ENCODE measurements around the gene ADGRD1. TPM values are rescaled to one million over a fixed set of nuclear protein-coding genes. Genes with fewer than 3 reads are reported as not detected.

Gene ADGRD1
- polyA plus RNA-seq, 1 of the 3 experiments (the other 2 are of a cell fraction) = not detected

GRCh38 chr12:130960058-130960457 is 6.4 kb downstream of the ADGRD1 start:
- Histone ChIP-seq H3K9ac (no peak overlapping the region), H3K4me2 (no peak overlapping the region), H3K27me3 (ENCODE audit: insufficient read depth) (no peaks in the 10 kb centered on the region), H3K4me1 (ENCODE audit: control insufficient read depth in 1 of 2, insufficient read depth in 2 of 2, low read depth in 1 of 2, low read length in 1 of 2) (peaks cover 0 to 14% of the 10 kb centered on the region in 2 experiments; a peak in 2 of 4 replicates), H3K9me2 (no peaks in the 10 kb centered on the region), H4K20me1 (ENCODE audit: insufficient read depth) (no peaks in the 10 kb centered on the region), H3K4me3 (ENCODE audit: low read depth in 2 of 2, low read length in 1 of 2) (no peak overlapping the region), H3K27ac (ENCODE audit: low read depth in 2 of 2, low read length in 1 of 2) (no peak overlapping the region), H3K9me3 (no peaks in the 10 kb centered on the region), H2AFZ (ENCODE audit: low read depth) (no peak overlapping the region), H3K79me2 (ENCODE audit: insufficient read depth) (no peaks in the 10 kb centered on the region), H3K36me3 (replicated peaks in 1 of 2; ENCODE audit: control insufficient read depth in 1 of 2, insufficient read depth in 2 of 2, low read length in 1 of 2) (no peaks in the 10 kb centered on the region), H3F3A (replicated peaks; ENCODE audit: insufficient read depth) (no peaks in the 10 kb centered on the region)
- ChIA-PET POLR2A (no interaction called here), CTCF (no interaction called here)
- TF ChIP-seq PBX3 (IDR thresholded peaks at IDR 0.05) (no peak), FOSL2 (IDR thresholded peaks at IDR 0.05; ENCODE audit: borderline replicate concordance, low read depth) (no peak), GABPA (IDR thresholded peaks at IDR 0.05; ENCODE audit: low read depth) (no peak), EP300 (IDR thresholded peaks at IDR 0.05; ENCODE audit: borderline replicate concordance in 1 of 2, low read depth in 1 of 2, low read length in 1 of 2) (no peak), FOXM1 (IDR thresholded peaks at IDR 0.05; ENCODE audit: low read depth) (no peak), TAF1 (IDR thresholded peaks at IDR 0.05; ENCODE audit: borderline replicate concordance, low read depth, low read length) (no peak), NRF1 (IDR thresholded peaks at IDR 0.05; ENCODE audit: low read depth, low read length) (no peak), USF2 (IDR thresholded peaks at IDR 0.05; ENCODE audit: borderline replicate concordance, low read depth, low read length) (no peak), MAX (IDR thresholded peaks at IDR 0.05; ENCODE audit: low read depth) (no peak), TEAD4 (IDR thresholded peaks at IDR 0.05; ENCODE audit: borderline replicate concordance, insufficient read depth) (no peak), RXRA (IDR thresholded peaks at IDR 0.05; ENCODE audit: borderline replicate concordance, low read depth) (no peak)
- no peak for DNase-seq
- WGBS (ENCODE audit: low lambda C conversion rate) = 73% methylated on average over 3 of the region's 3 CpGs

- Histone ChIP-seq H2AFZ (ENCODE audit: low read depth) (no peak overlapping the region), H3K9ac (no peak overlapping the region), H3K27ac (ENCODE audit: low read depth in 2 of 2, low read length in 1 of 2) (no peak overlapping the region), H3K9me2 (no peaks in the 10 kb centered on the region), H3K4me1 (ENCODE audit: control insufficient read depth in 1 of 2, insufficient read depth in 2 of 2, low read depth in 1 of 2, low read length in 1 of 2) (peaks cover 0 to 11% of the 10 kb centered on the region in 2 experiments; a peak in 2 of 4 replicates), H3K9me3 (no peaks in the 10 kb centered on the region), H3K79me2 (ENCODE audit: insufficient read depth) (no peaks in the 10 kb centered on the region), H3K27me3 (ENCODE audit: insufficient read depth) (no peaks in the 10 kb centered on the region), H3K4me2 (no peak overlapping the region), H4K20me1 (ENCODE audit: insufficient read depth) (no peaks in the 10 kb centered on the region), H3K36me3 (replicated peaks in 1 of 2; ENCODE audit: control insufficient read depth in 1 of 2, insufficient read depth in 2 of 2, low read length in 1 of 2) (no peaks in the 10 kb centered on the region), H3F3A (replicated peaks; ENCODE audit: insufficient read depth) (no peaks in the 10 kb centered on the region), H3K4me3 (ENCODE audit: low read depth in 2 of 2, low read length in 1 of 2) (no peak overlapping the region)
- ChIA-PET POLR2A (no interaction called here), CTCF (interaction anchor here (0.6 to 2.0 kb wide), 5 partner anchors 12 to 172 kb away, joined by 3 to 5 read pairs (median 3); no protein-coding TSS in a partner anchor)
- DNase-seq = no peak
- TF ChIP-seq TAF1 (IDR thresholded peaks at IDR 0.05; ENCODE audit: borderline replicate concordance, low read depth, low read length) (no peak), FOXM1 (IDR thresholded peaks at IDR 0.05; ENCODE audit: low read depth) (no peak), PBX3 (IDR thresholded peaks at IDR 0.05) (no peak), USF1 (IDR thresholded peaks at IDR 0.05; ENCODE audit: borderline replicate concordance, low read depth) (no peak), RCOR1 (IDR thresholded peaks at IDR 0.05; ENCODE audit: low read length) (no peak), CTCF (IDR thresholded peaks at IDR 0.05) (no peak), ELF1 (IDR thresholded peaks at IDR 0.05) (no peak), MAX (IDR thresholded peaks at IDR 0.05; ENCODE audit: low read depth) (no peak), GABPA (IDR thresholded peaks at IDR 0.05; ENCODE audit: low read depth) (no peak), SIN3A (IDR thresholded peaks at IDR 0.05; ENCODE audit: borderline replicate concordance, low read depth, low read length) (no peak), SMC3 (IDR thresholded peaks at IDR 0.05; ENCODE audit: low read depth, low read length) (no peak), NRF1 (IDR thresholded peaks at IDR 0.05; ENCODE audit: low read depth, low read length) (no peak), USF2 (IDR thresholded peaks at IDR 0.05; ENCODE audit: borderline replicate concordance, low read depth, low read length) (no peak), RAD21 (IDR thresholded peaks at IDR 0.05; ENCODE audit: low read length) (no peak)
- 56% methylated on average over 8 of the region's 8 CpGs for WGBS (ENCODE audit: low lambda C conversion rate)
These were observed 7.1 kb downstream of the ADGRD1 start for GRCh38 chr12:130960787-130961186.

All from SK-N-SH (cell line).